UCSD-AML1 (cell line): ENCODE data around the gene MYBPH.

Experiments used
- DNase-seq: peaks from one replicate; lab custom pipeline; 2025; ENCODE audit not compliant: unreplicated experiment; lab: John Stamatoyannopoulos, UW

MYBPH gene, protein sequence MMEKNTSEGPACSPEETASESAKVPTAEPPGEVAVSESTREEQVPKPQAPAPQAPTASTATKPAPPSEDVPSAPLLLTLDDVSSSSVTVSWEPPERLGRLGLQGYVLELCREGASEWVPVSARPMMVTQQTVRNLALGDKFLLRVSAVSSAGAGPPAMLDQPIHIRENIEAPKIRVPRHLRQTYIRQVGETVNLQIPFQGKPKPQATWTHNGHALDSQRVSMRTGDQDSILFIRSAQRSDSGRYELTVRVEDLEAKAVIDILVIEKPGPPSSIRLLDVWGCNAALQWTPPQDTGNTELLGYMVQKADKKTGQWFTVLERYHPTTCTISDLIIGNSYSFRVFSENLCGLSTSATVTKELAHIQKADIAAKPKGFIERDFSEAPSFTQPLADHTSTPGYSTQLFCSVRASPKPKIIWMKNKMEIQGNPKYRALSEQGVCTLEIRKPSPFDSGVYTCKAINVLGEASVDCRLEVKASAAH

DNA sequence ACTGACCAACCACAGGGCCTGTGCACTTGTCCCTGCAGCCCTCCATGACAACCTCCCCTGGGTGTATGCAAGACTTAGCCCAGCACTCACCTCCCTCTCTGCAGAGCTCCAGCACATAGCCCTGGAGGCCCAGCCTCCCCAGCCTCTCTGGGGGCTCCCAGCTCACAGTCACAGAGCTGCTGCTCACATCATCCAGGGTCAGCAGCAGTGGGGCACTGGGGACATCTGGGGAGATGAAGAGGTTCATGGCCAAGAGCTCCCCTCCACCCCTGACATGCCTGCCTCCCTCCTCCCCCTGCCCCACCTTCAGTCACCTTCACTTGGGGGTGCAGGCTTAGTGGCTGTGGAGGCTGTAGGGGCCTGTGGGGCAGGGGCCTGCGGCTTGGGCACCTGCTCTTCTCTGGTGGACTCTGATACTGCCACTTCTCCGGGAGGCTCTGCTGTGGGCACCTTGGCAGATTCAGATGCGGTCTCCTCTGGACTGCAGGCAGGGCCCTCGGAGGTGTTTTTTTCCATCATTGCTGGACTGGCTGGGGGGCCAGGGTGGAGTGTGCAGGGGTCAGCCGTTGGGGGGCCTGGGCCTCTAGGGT lies at the start of gene MYBPH:
MYBPH (minus strand) TSS at position 590 of the 590 bp plus-strand sequence; CDS start at position 519, 71 bp downstream.
- DNase-seq = no peak

DNA sequence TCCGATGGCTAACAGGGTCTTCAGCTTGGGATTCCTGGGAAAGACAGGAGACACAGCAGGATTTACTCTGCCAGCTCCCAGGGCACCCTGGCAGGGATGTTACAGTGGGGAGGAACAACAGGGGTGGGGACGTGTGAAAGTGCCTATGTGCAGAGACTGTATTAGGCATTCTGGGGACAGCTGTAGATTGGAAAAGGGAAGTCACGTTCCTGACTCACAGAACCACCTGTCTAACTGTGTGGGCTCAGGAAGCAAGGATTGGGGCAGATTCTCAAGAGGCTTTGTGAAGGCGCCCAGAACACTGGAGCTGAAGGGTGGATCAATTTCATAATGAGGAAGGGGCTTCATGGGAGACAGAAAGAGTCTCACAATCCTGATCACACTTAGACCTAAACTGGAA lies 49.4 kb upstream of the MYBPH start:
- no peak for DNase-seq

DNA sequence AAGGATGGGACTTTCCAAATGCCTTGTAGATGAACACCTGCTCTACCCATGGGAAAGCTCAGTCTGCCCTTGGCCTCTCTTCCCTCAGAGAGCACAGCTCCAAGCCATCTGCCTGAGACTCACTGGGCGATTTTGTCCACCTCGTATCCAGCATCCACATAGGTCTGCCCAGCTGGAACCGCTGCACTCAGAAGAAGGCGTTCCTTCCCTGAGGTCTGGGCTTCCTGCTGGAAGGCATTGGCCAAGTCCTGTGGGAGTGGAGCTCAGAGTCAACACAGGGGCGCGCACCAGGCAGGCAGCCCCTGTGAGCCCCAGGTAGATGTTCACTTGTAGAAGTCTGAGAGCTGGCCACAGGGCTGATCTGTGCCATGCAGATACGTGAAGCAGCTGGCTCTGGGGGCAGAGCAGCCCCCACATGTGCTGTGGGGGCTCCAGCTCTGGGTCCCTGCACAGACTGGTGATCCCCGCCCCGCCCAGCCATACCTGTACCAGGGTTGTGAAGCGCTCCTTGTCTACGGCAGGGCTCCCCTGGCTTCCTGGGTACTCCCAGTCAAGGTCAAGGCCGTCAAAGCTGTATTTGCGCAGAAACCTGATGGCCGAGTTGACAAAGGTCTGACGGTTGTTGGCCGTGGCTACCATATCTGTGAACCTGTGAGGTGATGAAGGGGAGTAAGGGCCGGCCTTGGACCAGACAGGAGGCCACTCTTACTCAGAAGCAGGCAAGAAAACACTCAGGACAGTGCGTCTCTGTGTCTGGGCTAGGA lies 47.6 kb upstream of the MYBPH start:
- DNase-seq = no peak

DNA sequence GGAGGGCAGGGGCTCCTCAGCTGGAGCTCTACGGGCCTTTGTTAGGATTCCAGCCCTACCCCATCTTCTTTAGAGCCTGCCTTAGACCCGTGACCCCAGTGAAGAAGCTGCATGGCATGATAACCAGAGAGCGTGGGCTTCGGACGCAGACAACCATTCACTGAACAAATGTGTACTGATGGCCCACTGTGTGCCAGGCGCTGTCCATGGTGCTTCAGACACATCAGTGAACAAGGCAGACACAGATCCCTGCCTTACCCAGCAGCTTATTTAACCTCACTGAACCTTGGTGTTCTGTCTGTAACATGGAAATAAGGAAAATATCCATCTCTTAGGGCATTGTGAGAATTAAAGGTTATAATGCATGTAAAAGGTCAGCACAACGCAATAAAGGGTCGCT lies 44.3 kb upstream of the MYBPH start:
- no peak for DNase-seq

DNA sequence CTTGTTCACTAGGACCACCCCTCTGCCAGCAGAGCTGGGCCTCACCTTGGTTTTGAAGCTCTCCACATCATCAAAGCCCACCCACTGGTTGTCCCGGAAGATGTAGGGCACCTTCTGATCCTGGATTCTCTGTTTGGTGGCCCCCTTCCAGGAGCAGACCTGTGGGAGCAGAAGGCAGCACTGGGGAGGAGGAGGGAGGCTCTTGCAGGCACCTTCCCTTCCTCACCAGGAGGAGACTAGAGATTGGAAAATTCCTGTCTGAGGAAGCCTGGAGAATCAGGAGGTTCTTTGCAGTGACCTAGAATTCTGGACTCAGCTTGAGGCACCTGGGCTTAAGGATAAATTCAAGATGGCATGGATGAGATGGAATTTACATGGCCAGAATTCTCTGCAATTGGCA lies 43.5 kb upstream of the MYBPH start:
- no peak for DNase-seq

DNA sequence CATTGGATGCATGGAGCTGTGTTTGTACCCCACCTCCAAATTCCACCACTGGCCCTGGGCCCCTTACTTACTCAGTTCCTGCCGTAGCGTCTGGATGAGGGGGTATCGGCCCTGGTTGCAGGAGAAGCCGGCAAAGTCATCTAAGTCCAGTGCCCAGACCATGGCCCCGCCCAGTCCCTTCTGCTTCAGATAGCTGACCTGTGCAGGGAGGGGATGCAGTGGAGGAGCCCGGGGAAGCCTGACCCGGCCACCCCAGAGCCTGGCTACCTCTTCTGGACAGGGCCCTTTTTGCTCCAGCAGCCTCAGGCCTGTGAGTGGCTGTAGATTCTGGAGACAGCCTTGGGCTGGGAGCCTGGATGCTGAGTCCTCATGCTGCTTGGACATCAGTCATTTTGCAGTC lies 42.0 kb upstream of the MYBPH start:
- no peak for DNase-seq

DNA sequence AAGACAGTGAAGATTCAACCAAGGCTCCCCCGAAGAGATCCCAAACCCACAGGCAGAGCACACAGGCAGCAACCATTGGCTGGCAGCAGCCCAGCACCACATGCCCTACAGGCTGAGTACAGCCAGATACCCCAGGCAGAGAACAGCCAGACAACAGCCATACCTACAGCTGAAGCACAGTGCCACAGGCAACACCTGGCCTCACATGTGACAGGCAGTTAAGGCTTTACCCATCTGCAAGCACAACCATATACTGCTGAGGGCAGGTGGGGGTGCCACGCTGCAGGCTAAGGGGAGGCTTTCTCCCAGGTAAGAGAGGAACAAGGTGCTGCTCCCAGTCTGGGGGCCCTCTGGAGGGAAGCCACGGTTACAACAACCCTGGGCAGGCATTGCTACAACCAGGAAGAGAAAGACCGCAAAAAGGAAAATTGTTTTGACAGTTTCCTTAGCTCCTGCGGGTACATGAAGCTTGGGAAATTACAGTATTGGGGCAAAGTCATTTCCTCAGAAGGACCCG lies 41.6 kb upstream of the MYBPH start:
- DNase-seq = peak; percentile 51

DNA sequence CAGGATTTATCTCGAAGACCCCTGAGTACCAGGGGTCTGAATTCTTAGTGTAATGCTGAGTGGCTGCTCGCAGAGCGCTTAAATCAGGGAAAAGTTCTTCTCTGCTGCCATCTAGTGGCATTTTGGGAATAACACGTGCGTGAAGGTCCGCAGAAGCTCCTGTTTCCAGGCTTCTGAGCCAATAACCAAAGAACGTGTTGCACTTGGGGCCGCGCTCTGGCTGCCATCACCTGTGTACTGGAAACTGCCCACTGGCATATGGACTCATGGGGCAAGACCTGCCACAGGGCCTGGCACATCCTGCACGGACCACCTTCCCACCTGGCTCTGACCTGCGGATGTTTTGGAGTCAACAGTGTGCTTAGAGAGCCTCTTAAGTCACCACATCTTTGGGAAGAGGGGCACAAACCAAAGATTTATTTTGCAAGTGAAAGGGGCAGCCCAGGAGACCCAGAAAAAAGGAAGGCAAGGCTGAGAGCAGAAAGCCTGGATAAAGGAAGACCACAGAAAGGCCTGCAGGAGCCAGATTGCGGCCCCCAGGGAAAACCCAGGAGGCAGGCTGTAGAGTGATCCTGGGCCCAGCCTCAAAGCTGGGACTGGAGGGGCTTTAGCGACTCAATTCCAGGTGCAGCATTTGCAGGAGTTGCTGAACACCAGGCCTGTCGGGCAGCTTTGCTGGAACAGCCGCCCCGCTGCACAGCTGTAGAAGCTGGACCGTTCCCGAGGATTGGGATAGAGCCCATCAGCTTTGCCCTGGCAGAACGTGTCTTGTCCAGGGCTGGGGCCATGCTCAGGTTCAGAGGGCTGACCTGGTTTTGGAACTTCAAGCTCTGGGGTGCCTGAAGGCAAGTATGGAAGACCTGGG lies 40.9 kb upstream of the MYBPH start:
- peak; percentile 40 for DNase-seq

DNA sequence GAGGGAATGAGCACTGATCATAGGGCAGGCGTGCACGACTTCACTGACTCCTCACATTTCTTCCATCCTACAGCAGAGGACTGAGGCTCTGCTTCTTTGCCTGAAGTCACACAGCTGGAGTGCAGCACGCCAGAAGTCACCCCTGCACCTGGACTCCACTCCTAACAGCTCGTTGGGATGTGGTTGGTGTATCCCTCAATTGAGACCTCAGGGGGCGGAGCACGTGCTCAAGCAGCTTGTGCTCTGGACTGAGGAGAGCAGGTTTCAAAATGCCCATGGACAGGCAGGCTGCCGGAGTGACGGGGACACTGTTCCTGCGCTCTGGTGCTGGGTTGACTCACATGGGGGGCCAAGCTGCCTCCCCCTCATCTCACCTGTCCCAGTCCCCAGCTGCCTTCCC lies 39.9 kb upstream of the MYBPH start:
- DNase-seq = no peak

DNA sequence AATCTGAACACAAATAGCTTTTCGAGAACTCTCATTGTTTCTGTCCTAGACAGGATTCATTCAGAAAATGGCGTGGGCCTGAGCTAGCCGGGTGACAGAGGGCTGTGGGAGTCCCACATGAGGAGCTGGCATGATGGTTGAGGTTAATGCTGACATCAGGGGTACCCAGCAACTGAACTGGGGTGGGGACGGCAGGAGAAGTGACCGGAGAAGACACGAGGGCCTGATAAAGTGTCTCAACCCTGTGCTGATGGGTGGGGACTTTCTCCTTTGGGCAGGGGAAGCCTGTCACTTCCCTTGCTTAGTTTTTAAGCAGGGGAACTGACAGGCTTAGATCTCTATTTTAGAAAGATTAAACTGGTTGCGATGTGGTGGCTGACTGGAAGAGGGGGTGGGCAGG lies 39.2 kb upstream of the MYBPH start:
- DNase-seq = no peak

DNA sequence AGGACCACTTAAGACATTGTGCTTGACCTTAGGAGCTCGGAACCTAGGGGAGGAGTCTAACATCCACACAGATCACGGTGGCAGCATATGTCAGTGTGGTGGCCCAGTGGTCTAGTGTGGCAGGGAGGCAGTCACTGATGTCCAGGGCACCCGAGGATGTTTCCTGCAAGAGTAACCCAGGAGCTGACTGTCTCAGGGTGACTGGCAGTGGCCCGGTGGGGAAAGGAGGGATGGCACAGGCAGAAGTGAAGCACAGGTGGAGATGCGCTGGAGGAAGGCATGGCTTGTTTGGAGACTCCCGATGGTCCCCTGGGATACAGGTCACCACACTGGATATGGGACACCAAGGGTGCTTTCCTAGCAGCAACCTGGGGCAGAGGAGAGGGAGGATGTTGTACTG lies 37.5 kb upstream of the MYBPH start:
- DNase-seq = no peak

DNA sequence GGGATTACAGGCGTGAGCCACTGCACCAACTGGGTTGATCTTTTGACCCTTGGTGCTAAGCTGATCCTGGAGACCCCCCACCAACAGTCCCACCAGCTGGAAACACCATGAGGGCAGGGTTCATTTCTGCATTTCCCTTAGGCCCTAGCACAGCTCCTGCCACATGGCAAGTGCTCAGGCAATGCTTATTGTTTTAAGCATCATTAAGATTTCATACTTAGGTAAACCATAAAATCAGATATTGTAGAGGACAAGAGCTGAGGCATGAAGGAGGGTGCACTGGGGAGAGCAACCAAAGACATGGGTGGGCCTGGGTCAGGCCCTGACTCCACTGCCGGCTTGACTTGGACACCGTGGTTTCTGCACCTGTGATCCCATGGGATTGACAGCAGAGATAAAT lies 36.2 kb upstream of the MYBPH start:
- no peak for DNase-seq

DNA sequence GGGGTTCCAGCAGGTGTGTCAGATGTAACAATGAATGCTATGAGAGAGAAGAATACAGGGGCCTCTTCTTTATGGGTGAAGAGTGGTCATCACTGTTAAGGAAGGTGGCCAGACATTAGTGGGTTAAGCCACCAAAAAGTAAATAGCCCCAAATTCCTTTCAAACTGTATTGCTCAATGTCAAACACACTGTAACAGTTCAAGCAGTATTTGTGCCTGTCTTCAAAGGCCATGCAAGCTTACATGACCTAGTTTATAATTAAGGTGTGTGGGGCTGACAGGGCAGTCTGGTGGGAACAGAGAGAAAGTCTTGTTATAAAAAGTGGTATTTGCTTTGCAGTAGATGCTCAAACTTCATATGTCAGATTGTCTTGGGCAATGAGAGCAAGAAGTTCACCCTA lies 35.4 kb upstream of the MYBPH start:
- no peak for DNase-seq

DNA sequence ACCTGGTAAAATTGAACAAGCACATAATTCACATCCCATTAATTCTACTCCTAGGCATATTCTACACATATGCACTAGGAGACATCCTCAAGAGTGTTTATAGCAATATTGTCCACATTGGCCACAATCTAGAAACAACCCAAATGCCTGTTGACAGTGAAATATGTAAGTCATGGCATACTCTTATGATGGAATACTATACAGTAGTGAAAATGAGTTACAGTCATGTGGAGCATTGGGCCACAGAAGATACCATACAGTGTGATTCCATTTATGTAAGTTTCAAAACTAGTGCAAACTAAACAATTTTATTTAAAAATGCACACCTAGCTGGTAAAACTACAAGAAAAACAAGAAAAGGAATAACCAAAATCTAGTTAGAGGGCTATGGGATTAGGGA lies 34.7 kb upstream of the MYBPH start:
- DNase-seq = no peak

DNA sequence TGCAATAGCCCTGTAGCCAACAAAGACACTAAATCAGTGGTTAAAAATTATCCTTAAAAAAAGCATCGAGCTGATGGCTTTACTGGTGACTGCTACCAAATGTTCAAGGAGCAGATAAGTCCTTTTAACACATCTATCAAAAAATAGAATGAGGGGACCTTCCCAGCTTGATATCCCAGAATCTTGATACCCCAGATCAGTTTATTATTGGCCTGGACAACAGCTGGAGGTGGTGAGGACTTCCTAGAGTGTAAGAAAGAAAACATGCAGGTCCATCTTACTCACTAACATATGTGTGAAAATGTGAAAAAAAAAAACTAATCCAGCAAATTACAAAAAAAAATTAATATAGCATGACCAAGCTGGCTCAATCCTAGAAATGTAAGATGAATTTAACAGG lies 32.6 kb upstream of the MYBPH start:
- no peak for DNase-seq

DNA sequence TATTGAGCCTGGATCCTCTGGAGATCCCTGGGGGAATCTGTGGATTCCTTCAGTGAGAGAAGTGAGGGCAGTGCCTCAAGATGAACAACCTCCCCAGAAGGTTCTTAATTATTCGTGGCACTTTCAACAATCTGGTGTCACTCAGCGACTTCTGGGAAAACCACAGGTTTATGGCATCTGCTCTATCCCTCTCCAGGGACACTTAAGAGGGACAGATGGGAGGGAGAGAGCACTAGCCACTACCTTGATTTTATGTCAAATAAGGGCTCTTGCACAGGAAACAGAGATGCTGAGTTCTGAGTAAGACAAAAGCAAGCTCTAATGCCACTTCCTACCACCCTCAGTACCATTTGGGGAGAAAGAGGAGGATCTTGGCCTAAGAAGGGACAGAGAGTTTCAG lies 32.1 kb upstream of the MYBPH start:
- DNase-seq = no peak

DNA sequence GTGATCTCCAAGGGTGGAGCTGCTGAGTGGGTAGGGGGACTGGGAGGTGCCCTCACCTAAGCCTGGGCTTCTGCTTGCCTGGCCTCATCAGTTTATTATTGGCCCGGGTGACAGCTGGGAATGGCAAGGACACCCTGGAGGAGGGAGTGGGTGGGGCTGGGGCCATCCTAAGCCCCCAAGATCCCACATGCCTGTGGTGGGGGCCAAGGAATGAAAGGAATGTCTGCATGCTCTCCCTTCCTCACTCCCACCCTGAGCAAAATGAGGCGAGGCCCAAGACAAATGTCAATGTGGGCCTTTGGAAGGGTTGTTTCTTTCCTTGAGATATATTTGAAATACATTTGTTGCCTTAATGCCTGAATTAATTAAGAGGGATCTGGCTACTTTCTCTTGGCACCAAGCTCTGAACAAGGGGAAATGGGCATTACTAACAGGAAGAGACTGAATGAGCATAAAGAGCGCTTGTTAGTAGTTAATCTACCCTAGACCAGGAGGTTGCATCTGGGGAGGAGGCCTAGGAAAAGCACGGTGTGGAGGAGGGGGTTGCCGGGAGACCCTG lies 30.6 kb upstream of the MYBPH start:
- DNase-seq = no peak

DNA sequence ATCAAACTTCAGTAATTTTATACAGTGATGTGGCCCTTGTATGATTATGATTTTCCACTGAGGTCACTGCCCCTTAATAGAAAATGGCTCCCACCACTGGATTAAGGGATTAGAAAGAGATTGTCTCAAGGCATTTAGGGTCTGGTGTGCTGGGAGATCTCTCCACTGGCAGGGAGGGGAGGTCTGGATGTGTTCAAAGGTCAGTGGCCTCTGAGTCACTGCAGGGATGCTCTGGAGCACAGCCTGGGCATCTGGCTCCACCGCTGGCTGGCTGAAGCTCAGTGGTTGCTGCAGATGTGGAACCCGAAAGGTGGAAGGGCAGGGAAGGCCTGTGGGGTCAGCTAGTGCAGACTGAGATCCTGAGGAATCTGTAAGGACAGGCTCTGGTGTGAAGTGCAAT lies 29.1 kb upstream of the MYBPH start:
- DNase-seq = no peak

DNA sequence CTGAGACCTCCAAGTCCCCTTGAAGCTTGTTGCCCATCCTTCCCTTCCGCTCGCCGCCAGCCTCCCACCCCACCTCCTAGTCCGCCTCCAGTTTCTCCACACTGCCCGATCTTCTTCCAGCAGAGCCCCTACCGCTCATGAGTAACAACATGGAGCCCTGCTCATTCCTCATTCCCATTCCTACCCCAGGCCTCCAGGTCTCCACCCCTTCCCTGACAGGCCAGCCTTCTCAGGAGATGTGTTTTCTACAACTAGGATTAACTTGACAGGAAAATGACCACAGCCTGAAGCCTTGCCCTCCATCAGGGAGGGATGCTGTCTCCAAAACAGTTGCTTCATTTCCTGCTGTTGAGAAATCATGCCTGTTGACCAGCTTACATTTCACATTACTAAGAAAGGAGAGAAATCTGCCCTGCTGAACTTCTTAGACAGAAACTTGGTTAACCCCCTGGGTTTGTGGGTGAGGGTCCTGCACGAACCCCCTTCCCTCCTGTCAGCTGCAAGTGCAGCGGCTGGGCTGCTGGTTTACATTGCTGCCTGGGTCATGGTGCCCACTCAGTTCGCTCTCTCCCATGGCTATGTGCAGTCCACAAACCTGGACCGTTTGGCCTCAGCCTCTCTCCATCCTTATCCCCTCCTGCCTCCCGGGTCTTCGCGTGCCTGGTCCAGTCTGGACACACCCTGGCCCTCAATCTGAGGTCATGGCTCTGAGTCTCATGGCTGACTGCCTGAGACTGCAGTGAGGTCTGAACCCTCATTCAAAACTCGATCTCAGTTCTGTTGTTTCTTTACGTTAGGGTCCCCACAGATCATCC lies 27.0 kb upstream of the MYBPH start:
- no peak for DNase-seq
